Measurements from ENCODE around the gene PER2.
A peak's percentile ranks its signal among the peaks of the same experiment; 100 is the strongest.

PER2 gene

DNA sequence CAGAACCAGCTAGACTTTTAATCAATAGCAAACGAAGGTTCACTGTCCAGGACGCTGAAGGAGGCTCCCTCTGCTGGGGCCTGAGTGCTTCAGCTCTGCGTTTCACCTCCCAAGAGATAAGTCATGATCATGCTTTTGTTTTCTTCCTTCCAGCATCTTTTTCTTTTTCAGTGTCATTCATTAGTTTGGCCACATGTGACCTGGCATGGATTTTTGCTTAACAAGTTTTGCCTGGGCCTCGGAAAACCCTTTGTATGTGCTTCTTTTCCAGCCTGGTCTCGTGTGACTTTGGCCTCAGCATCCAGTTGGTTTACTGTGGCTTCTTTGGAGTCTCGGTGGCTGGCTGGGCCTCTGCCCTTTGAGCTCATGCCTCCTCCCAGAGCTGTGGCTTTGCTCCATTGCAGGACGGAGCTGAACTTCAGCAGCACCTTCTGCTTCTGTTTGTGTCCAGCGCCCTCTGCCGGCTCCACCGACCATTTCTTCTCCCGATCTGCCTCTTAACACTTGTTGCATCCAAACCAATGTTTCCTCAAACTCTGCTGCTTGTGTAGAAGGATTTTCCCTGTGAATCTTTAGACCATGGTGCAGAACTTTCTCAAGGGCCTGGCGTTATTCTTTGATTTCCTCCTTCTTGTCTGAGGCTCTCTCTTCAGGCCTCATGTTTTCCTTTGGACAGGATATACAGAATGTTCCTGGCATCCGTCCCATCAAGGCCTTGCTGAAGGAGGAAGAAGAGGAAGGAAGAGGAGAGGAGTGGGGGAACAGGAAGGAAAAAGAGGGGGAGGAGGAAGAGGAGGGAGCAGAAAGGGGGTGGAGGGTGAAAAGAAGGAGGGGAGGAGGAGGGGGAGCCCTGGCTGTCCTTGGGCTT lies 25.0 kb downstream of the PER2 start:
- no peak overlapping the region for H3K4me3 ChIP-seq (ENCODE audit: low read length)
- DNase-seq (ENCODE audit: low read depth) = peak; percentile 94
- TF ChIP-seq, protein P1, sequence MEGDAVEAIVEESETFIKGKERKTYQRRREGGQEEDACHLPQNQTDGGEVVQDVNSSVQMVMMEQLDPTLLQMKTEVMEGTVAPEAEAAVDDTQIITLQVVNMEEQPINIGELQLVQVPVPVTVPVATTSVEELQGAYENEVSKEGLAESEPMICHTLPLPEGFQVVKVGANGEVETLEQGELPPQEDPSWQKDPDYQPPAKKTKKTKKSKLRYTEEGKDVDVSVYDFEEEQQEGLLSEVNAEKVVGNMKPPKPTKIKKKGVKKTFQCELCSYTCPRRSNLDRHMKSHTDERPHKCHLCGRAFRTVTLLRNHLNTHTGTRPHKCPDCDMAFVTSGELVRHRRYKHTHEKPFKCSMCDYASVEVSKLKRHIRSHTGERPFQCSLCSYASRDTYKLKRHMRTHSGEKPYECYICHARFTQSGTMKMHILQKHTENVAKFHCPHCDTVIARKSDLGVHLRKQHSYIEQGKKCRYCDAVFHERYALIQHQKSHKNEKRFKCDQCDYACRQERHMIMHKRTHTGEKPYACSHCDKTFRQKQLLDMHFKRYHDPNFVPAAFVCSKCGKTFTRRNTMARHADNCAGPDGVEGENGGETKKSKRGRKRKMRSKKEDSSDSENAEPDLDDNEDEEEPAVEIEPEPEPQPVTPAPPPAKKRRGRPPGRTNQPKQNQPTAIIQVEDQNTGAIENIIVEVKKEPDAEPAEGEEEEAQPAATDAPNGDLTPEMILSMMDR (conservative IDR thresholded peaks at IDR 0.05; ENCODE audit: low read length) = peak; percentile 83

DNA sequence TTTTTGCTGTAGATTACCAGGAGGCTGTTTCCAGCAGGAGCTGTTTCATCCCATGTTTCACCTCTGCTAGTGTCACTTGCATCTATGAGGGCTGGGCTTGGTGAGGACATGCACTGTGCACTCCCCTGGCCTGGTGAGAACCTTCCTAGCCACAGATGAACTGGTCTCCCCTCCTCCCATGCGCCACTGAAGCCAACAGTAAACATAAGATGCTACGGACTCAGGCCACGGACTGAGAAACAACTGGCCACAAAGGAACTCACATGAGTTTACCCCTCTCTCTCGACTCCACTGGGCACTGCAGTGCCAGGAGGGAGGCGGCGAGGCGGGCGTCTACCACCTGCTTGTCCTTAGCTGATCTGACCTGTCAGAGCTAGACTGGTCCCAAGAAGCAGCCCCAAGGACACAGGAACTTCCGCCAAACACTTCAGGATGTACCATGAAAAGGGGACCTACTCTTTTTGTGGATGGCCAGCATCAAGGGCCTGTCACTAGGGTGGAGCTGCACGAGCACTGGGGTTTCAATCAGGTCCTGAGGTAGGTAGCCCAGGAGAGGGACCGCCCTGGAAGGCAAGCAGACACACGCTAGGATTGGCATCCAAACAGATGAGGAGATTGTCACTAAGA lies 25.8 kb downstream of the PER2 start:
- TF ChIP-seq, protein P1 (conservative IDR thresholded peaks at IDR 0.05; ENCODE audit: low read length) = no peak
- H3K4me3 ChIP-seq (ENCODE audit: low read length) = no peak overlapping the region
- DNase-seq (ENCODE audit: low read depth) = no peak

DNA sequence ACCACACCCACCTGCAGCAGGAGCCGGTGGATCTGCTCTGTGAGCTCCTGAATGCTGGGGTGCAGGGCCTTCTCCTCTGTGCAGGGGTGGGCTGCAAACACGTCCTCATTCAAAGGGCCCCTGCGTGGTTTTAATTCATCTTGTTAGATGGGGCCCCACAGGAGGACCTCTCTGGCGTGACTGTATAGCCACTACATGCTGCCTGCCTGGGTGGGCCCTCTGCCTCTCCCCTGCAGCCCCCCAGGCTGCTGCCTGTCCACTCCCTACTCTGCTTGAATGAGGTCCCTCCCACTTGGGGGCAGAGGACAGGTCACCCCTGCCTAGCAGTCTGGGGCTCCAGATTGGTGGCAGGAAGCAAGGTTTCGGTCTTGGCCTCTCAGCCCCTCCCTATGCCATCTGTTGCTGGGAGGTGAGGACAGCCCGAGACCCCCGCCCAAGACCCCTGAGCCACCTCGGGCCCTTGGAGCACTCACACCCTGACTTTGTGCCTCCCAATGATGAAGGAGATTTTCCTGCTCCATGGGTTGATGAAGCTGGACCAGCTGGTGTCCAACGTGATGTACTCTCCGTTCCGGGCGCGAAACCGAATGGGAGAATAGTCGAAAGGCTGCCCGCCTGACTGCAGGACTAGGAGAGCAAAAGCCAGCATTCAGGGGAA lies 26.6 kb downstream of the PER2 start:
- TF ChIP-seq, protein P1 (conservative IDR thresholded peaks at IDR 0.05; ENCODE audit: low read length) = no peak
- no peak for DNase-seq (ENCODE audit: low read depth)

DNA sequence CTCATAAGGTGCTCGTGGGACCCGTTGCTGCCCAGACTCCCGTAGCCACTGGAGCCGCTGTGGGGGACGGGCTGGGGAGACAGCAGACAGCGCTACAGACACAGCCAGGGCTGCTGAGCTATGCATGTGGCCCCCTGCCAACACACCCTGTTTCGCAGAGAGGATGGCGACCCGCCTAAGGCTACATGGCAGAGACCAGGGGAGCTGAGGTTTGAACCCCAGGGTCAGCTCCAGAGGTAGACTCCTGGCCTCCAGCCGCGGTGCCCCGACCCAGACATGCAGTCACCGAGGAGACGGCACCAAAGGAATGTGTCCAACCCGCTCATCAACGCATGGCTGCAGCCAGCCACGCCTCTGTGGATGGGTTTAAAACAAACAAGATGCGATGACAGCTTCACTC lies 27.5 kb downstream of the PER2 start:
- TF ChIP-seq, protein P1 (conservative IDR thresholded peaks at IDR 0.05; ENCODE audit: low read length) = no peak
- H3K4me3 ChIP-seq (ENCODE audit: low read length) = no peak overlapping the region
- DNase-seq (ENCODE audit: low read depth) = no peak

More for the DNA sequence above, 26.6 kb downstream of the PER2 start:
- H3K4me3 ChIP-seq (ENCODE audit: low read length) = no peak overlapping the region

DNA sequence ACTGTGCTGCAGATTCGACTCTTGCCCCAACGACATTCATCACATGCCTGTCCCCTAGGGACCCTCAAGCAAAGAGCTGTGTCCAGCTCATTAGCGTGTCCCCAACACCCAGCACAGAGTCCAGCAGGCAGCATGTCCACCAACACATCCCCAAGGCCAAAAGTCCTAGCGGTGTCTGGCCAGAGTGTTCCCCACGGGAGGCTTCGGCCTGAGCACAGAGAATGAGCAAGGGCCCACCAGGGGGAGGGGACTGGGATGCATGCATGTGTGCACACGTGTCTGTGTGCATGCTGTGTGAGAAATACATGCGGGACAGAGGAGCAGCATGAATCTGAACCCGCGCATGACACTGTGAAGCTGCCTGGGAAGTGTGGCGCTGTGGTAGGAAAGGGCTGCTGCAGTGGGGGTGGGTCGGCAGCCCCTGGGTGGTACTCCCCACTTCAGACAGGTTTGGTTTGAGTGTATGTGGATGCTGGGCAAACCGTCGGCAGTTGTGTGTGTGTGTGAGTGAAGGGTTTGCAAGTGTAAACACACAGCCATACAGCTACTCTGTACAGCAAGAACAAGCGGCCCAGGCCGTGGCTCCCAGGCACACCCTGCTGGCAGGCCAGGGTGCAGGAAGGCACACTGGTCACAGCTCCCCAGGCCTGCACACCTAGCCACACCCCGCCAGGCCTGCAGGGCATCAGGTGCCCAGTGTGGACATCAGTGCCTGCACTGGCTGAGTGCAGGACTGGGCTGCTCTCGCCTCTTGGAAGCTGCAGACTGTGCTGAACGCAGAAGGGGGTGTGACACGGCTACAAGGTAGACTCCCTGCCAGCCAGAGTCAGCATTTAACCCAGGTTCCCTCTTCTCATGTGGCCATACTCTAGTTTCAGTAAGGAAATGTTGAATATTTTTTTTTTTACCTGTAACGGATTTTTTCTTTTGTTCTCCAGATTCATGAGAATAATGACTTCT lies 29.1 kb downstream of the PER2 start:
- no peak overlapping the region for H3K4me3 ChIP-seq (ENCODE audit: low read length)
- no peak for DNase-seq (ENCODE audit: low read depth)
- TF ChIP-seq, protein P1 (conservative IDR thresholded peaks at IDR 0.05; ENCODE audit: low read length) = no peak
